ENCODE measurements around the gene CENPB.

CENPB gene

DNA sequence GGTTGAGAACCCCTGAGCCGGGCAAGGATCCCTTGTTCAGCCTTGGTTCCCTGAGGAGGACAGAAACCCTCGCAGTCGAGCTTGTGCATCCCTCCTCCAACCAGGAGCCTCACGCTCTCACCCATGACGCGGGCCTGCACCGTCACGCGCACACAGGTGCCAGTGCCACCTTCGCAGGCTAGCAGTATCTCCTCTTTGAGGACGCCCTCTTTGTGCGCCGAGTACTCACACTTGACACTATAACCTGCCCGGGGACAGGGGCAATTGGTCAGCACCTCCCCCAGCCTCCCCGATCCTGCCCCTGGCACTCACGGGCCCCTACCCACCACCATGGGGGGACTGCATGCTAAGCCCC is 32.3 kb downstream of the CENPB start:
- Histone ChIP-seq H3K27ac (no peak overlapping the region), H3K9me3 (ENCODE audit: low read depth, low read length) (no peaks in the 10 kb centered on the region), H3K4me3 (no peak overlapping the region), H3K36me3 (ENCODE audit: insufficient read depth, low read length) (peaks cover 41% of the 10 kb centered on the region), H3K9ac (ENCODE audit: insufficient read length) (no peak overlapping the region)
- DNase-seq (ENCODE audit: low read depth, low spot score) = no peak
- TF ChIP-seq FOXP2 (optimal IDR thresholded peaks at IDR 0.05; ENCODE audit: control extremely low read depth, extremely low read length, insufficient read depth) (no peak), EZH2 (IDR thresholded peaks at IDR 0.05) (no peak), POLR2AphosphoS5 (IDR thresholded peaks at IDR 0.05; ENCODE audit: borderline replicate concordance, low read depth, low read length) (no peak)

DNA sequence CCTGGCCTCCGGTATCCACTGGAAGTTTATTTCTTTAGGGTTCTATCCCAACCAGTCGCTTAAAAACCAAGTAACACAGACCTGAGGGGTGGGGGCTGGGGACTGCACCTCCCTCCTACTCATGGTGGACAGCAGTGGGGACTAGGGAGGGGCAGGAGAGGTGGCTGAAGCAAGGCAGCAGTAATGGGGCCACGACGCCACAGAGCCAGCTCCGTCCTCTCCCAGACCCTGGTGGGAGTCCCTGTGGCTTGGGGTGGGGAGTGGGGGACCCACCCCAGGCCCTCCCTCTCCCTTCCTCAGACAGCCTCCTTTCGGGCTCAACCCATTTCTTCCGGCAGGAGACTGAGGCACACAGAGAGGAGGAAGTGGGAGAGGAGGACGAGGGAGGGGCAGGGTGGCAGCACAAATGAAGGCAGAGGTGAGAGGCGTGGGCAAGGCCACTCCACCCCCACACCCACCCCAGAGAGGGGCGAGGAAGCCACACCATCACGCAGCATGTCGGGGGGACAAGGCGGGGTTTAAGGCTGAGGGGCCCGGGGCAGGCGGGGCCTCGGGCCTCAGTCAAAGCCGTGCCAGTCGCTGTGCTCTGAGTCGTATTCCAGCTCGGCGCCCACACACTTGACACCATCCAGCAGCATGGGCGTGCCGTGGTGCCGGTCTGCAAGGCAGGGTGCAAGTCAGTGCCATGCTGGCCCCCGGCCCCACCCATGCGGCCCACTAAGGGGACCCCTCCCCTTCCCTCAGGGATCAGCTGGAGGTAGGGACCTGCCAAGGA is 32.9 kb downstream of the CENPB start:
- no peak for DNase-seq (ENCODE audit: low read depth, low spot score)
- H3K4me3 ChIP-seq = no peak overlapping the region
- no peak overlapping the region for H3K27ac ChIP-seq
- peaks cover 37% of the 10 kb centered on the region for H3K36me3 ChIP-seq (ENCODE audit: insufficient read depth, low read length)
- TF ChIP-seq EZH2 (IDR thresholded peaks at IDR 0.05) (no peak), POLR2AphosphoS5 (IDR thresholded peaks at IDR 0.05; ENCODE audit: borderline replicate concordance, low read depth, low read length) (no peak)
- H3K9ac ChIP-seq (ENCODE audit: insufficient read length) = no peak overlapping the region
- H3K9me3 ChIP-seq (ENCODE audit: low read depth, low read length) = no peaks in the 10 kb centered on the region

DNA sequence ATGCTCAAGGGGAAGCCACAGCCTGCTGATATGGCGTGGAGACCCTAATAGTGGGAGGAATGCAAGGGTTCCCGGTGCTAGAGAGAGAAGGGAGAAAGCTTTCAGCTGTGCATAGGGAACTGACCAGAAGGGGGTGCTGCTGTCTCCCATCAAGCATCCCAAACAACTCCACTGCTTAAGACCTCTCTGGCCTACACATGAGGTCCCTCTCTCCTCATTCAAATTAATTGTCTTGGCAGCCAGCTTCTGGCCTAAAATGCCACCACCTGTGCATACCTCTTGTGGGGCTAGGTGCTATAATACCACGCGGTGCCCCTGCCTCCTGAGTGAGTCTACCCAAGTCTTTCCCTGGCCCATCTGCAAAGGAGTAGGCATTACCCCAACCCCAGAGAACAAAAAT is 33.4 kb downstream of the CENPB start:
- peak; percentile 45 for DNase-seq (ENCODE audit: low read depth, low spot score)
- no peak for TF ChIP-seq FOXP2 (optimal IDR thresholded peaks at IDR 0.05; ENCODE audit: control extremely low read depth, extremely low read length, insufficient read depth)
- TF ChIP-seq POLR2AphosphoS5 (IDR thresholded peaks at IDR 0.05; ENCODE audit: borderline replicate concordance, low read depth, low read length) = no peak
- TF ChIP-seq EZH2 (IDR thresholded peaks at IDR 0.05) = no peak

DNA sequence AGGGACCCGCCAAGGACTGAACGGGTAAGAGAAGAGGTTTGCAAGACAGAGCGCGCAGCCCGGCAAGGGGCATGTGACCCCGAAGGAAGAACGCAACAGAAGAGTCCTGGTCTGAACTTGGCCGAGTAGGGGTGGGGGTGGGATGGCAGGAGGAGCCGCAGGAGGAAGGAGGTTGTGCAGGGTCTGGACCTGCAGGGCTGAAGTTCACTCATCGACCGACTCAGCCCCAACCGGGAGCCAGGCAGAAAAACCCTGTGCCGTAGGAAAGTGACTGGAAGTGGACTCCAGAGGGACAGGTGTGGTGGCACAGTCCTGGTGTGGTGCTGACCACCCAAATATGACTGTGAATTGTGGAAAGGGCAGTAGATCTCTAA is 34.2 kb downstream of the CENPB start:
- Histone ChIP-seq H3K9me3 (ENCODE audit: low read depth, low read length) (no peaks in the 10 kb centered on the region), H3K4me3 (no peak overlapping the region), H3K36me3 (ENCODE audit: insufficient read depth, low read length) (peaks cover 25% of the 10 kb centered on the region; the same call in 1 of the 2 replicates), H3K9ac (ENCODE audit: insufficient read length) (no peak overlapping the region), H3K27ac (no peak overlapping the region)
- DNase-seq (ENCODE audit: low read depth, low spot score) = no peak
- no peak for TF ChIP-seq POLR2AphosphoS5 (IDR thresholded peaks at IDR 0.05; ENCODE audit: borderline replicate concordance, low read depth, low read length)
- no peak for TF ChIP-seq FOXP2 (optimal IDR thresholded peaks at IDR 0.05; ENCODE audit: control extremely low read depth, extremely low read length, insufficient read depth)
- TF ChIP-seq EZH2 (IDR thresholded peaks at IDR 0.05) = no peak

More for the DNA sequence above, 33.4 kb downstream of the CENPB start:
- Histone ChIP-seq H3K4me3 (no peak overlapping the region), H3K9ac (ENCODE audit: insufficient read length) (no peak overlapping the region), H3K27ac (no peak overlapping the region), H3K9me3 (ENCODE audit: low read depth, low read length) (no peaks in the 10 kb centered on the region), H3K36me3 (ENCODE audit: insufficient read depth, low read length) (peaks cover 32% of the 10 kb centered on the region)

DNA sequence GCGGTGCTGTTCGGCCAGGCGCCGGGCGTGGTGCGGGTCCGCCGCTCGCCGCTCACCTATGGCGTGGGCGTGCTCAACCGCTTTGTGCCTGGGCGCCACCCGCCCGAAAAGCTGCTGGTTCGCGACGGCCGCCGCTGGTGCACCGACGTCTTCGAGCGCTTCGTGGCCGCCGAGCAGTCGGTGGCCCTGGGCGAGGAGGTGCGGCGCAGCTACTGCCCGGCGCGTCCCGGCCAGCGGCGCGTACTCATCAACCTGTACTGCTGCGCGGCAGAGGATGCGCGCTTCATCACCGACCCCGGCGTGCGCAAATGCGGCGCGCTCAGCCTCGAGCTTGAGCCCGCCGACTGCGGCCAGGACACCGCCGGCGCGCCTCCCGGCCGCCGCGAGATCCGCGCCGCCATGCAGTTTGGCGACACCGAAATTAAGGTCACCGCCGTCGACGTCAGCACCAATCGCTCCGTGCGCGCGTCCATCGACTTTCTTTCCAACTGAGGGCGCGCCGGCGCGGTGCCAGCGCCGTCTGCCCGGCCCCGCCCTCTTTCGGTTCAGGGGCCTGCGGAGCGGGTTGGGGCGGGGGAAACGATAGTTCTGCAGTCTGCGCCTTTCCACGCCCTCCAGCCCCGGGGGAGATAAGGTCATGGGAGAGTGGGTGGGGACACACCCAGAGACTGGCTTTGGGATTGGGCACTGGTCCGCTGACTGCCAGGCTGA is 34.7 kb downstream of the CENPB start:
- DNase-seq (ENCODE audit: low read depth, low spot score) = no peak
- TF ChIP-seq EZH2 (IDR thresholded peaks at IDR 0.05) (no peak), FOXP2 (optimal IDR thresholded peaks at IDR 0.05; ENCODE audit: control extremely low read depth, extremely low read length, insufficient read depth) (no peak), POLR2AphosphoS5 (IDR thresholded peaks at IDR 0.05; ENCODE audit: borderline replicate concordance, low read depth, low read length) (no peak)
- no peak overlapping the region for H3K9ac ChIP-seq (ENCODE audit: insufficient read length)

DNA sequence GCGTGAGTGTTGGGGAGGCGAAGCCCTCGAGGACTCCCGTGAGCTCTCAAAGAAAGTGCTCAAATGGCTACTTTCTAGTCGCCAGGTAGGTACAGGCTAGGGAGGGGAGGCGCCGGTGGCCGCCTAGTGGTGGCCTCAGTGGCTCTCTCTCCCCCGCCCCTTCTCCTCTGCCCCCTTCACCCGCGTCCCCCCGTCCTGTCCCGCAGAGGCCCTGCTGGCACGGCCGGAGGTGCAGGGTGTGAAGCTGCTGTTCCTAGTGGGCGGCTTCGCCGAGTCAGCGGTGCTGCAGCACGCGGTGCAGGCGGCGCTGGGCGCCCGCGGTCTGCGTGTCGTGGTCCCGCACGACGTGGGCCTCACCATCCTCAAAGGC is 35.2 kb downstream of the CENPB start:
- DNase-seq (ENCODE audit: low read depth, low spot score) = no peak
- no peak overlapping the region for H3K9ac ChIP-seq (ENCODE audit: insufficient read length)
- H3K27ac ChIP-seq = no peak overlapping the region
- peaks cover 18% of the 10 kb centered on the region; the same call in 1 of the 2 replicates for H3K36me3 ChIP-seq (ENCODE audit: insufficient read depth, low read length)
- TF ChIP-seq FOXP2 (optimal IDR thresholded peaks at IDR 0.05; ENCODE audit: control extremely low read depth, extremely low read length, insufficient read depth) = no peak
- H3K9me3 ChIP-seq (ENCODE audit: low read depth, low read length) = no peaks in the 10 kb centered on the region
- H3K4me3 ChIP-seq = no peak overlapping the region

More for the DNA sequence above, 34.7 kb downstream of the CENPB start:
- Histone ChIP-seq H3K36me3 (ENCODE audit: insufficient read depth, low read length) (peaks cover 22% of the 10 kb centered on the region; the same call in 1 of the 2 replicates), H3K27ac (no peak overlapping the region), H3K4me3 (no peak overlapping the region), H3K9me3 (ENCODE audit: low read depth, low read length) (no peaks in the 10 kb centered on the region)

DNA sequence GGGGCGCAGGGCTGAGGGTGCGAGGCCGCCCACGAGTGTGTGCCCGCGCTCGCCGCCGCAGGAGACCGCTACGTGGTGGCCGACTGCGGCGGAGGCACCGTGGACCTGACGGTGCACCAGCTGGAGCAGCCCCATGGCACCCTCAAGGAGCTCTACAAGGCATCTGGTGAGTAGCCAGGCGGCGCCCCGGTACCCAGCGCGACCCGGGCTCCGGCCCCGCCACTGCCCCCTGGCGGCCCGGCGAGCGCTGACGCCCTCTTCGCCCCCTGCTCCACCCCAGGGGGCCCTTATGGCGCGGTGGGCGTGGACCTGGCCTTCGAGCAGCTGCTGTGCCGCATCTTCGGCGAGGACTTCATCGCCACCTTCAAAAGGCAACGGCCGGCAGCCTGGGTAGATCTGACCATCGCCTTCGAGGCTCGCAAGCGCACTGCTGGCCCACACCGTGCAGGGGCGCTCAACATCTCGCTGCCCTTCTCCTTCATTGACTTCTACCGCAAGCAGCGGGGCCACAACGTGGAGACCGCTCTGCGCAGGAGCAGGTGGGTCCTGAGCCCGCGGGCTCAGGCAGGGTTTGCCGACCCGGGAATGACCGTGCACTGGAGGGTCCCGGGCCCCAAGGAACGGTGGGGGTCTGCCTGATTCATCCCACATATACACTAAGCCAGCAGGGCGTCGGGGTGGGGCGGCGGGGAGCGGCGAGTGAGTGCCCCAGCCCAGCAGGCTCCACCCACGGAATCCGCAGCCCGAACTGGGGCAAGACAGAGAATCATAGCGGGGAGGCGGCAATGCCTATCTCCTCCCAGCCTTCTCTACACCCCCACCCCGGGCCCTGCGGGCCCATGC is 36.6 kb downstream of the CENPB start:
- Histone ChIP-seq H3K9ac (ENCODE audit: insufficient read length) (no peak overlapping the region), H3K9me3 (ENCODE audit: low read depth, low read length) (no peaks in the 10 kb centered on the region), H3K36me3 (ENCODE audit: insufficient read depth, low read length) (peaks cover 6% of the 10 kb centered on the region; the same call in 1 of the 2 replicates), H3K27ac (no peak overlapping the region), H3K4me3 (no peak overlapping the region)
- TF ChIP-seq POLR2AphosphoS5 (IDR thresholded peaks at IDR 0.05; ENCODE audit: borderline replicate concordance, low read depth, low read length) = no peak
- TF ChIP-seq FOXP2 (optimal IDR thresholded peaks at IDR 0.05; ENCODE audit: control extremely low read depth, extremely low read length, insufficient read depth) = no peak
- no peak for TF ChIP-seq EZH2 (IDR thresholded peaks at IDR 0.05)
- DNase-seq (ENCODE audit: low read depth, low spot score) = no peak

DNA sequence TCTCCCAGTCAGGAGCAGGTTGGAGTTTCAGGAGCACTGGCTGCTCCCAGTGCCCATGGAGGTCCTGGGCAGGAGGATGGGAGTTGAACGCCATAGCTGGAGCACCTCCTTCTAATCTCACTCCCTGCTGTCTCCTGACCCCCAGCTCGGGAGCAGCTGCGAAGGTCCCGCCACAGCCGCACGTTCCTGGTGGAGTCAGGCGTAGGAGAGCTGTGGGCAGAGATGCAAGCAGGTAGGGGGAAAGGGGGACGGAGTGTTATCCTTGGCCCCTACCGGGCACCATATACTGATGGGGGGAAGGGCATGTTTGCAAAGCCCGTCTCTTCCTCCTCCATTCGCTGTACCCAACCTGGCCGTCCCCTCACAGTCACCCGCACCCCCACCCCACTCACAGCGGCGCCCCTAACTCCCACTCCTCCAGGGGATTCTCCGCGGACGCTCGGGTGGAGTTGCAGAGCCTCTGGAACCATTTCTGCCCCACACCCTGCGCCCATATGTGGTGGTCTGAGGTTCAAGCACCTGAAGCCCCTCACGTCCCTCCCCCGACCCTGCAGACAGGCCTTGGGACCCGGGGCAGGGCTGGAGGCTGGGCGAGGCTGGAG is 37.4 kb downstream of the CENPB start:
- Histone ChIP-seq H3K27ac (no peak overlapping the region), H3K9ac (ENCODE audit: insufficient read length) (no peak overlapping the region), H3K9me3 (ENCODE audit: low read depth, low read length) (no peaks in the 10 kb centered on the region), H3K36me3 (ENCODE audit: insufficient read depth, low read length) (no peaks in the 10 kb centered on the region; the same call in 1 of the 2 replicates), H3K4me3 (no peak overlapping the region)
- no peak for TF ChIP-seq EZH2 (IDR thresholded peaks at IDR 0.05)
- TF ChIP-seq POLR2AphosphoS5 (IDR thresholded peaks at IDR 0.05; ENCODE audit: borderline replicate concordance, low read depth, low read length) = no peak
- TF ChIP-seq FOXP2 (optimal IDR thresholded peaks at IDR 0.05; ENCODE audit: control extremely low read depth, extremely low read length, insufficient read depth) = no peak
- no peak for DNase-seq (ENCODE audit: low read depth, low spot score)
